ENCODE data around the gene HOXC4.

DNA sequence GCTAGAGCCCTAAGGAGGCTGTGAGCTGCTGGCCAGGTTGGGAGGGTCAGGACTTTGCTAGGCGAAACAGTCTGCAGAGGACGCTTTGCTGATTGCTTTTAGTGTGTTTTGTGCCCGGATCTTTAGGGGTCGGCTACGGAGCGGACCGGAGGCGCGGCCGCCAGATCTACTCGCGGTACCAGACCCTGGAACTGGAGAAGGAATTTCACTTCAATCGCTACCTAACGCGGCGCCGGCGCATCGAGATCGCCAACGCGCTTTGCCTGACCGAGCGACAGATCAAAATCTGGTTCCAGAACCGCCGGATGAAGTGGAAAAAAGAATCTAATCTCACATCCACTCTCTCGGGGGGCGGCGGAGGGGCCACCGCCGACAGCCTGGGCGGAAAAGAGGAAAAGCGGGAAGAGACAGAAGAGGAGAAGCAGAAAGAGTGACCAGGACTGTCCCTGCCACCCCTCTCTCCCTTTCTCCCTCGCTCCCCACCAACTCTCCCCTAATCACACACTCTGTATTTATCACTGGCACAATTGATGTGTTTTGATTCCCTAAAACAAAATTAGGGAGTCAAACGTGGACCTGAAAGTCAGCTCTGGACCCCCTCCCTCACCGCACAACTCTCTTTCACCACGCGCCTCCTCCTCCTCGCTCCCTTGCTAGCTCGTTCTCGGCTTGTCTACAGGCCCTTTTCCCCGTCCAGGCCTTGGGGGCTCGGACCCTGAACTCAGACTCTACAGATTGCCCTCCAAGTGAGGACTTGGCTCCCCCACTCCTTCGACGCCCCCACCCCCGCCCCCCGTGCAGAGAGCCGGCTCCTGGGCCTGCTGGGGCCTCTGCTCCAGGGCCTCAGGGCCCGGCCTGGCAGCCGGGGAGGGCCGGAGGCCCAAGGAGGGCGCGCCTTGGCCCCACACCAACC is 23.9 kb upstream of the HOXC4 start:
- TF ChIP-seq, protein P1, sequence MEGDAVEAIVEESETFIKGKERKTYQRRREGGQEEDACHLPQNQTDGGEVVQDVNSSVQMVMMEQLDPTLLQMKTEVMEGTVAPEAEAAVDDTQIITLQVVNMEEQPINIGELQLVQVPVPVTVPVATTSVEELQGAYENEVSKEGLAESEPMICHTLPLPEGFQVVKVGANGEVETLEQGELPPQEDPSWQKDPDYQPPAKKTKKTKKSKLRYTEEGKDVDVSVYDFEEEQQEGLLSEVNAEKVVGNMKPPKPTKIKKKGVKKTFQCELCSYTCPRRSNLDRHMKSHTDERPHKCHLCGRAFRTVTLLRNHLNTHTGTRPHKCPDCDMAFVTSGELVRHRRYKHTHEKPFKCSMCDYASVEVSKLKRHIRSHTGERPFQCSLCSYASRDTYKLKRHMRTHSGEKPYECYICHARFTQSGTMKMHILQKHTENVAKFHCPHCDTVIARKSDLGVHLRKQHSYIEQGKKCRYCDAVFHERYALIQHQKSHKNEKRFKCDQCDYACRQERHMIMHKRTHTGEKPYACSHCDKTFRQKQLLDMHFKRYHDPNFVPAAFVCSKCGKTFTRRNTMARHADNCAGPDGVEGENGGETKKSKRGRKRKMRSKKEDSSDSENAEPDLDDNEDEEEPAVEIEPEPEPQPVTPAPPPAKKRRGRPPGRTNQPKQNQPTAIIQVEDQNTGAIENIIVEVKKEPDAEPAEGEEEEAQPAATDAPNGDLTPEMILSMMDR (IDR thresholded peaks at IDR 0.05) = no peak
- no peak for TF ChIP-seq POLR2AphosphoS5 (IDR thresholded peaks at IDR 0.05)
